Panc1 (cell line): ENCODE results near the gene CDH12. TPM values are rescaled to one million over a fixed set of nuclear protein-coding genes. Genes with fewer than 3 reads are reported as not detected.

Experiments used
- ATAC-seq: fragments of 200-7000 bp; cut with Tn5 transposase; 2 replicates; pipeline ENCODE4 v1.9.1; 2020; ENCODE audit warnings: mild to moderate bottlenecking, moderate library complexity
- BruUV-seq: library from RNA; stranded (reverse); fragments of 400-500 nt; replicated peaks from 2 replicates; lab custom pipeline; 2021; lab: Mats Ljungman, UMichigan
- CTCF ChIA-PET: fragments of 300-600 bp; sonication (Branson Sonifier 250); formaldehyde crosslinking; loops from one replicate; lab custom pipeline; 2022; ENCODE audit warnings: antibody characterized with exemption; lab: Charles Lee
- POLR2A ChIA-PET: fragments of 300-600 bp; sonication (Branson Sonifier 250); formaldehyde crosslinking; loops from one replicate; lab custom pipeline; 2022; ENCODE audit warnings: antibody characterized with exemption; lab: Charles Lee
- DNase-seq: peaks from one replicate; pipeline ENCODE4 v3.0.0-alpha.2; 2010; ENCODE audit warnings: low read depth, low spot score
- H3K27ac ChIP-seq: 2 replicates; pipeline ENCODE4 v1.5.1; 2011; ENCODE audit warnings: mild to moderate bottlenecking, low read length, inconsistent platforms
- H3K27me3 ChIP-seq: fragments of 200-500 bp; sonication (Bioruptor generic); 2 replicates; pipeline ENCODE4 v1.6.0; 2014; ENCODE audit warnings: low read length, inconsistent platforms; ENCODE audit not compliant: control insufficient read depth, insufficient read depth
- H3K36me3 ChIP-seq: fragments of 200-500 bp; sonication (Bioruptor generic); 2 replicates; pipeline ENCODE4 v1.5.1; 2014; ENCODE audit warnings: inconsistent platforms, mild to moderate bottlenecking, low read length, moderate library complexity; ENCODE audit not compliant: control insufficient read depth, insufficient read depth
- H3K4me1 ChIP-seq: 2 replicates; pipeline ENCODE4 v1.5.1; 2011; ENCODE audit warnings: inconsistent platforms, mild to moderate bottlenecking, low read length, moderate library complexity; ENCODE audit not compliant: control insufficient read depth, insufficient read depth
- H3K4me3 ChIP-seq, 2 experiments: 2 replicates each; pipeline ENCODE4 v1.5.1; 2011 to 2012; ENCODE audit warnings: low read depth in 2 of 2, low read length in 2 of 2, mild to moderate bottlenecking in 2 of 2, inconsistent platforms in 1 of 2, moderate library complexity in 1 of 2
- H3K9me3 ChIP-seq: fragments of 200-500 bp; sonication (Bioruptor generic); 2 replicates; pipeline ENCODE4 v1.5.1; 2014; ENCODE audit warnings: low read depth, mild to moderate bottlenecking, inconsistent platforms, low read length, moderate library complexity; ENCODE audit not compliant: control insufficient read depth, insufficient read depth
- CTCF ChIP-seq: fragments of 450-650 bp; IDR thresholded peaks from 2 replicates; pipeline ENCODE4 v1.5.1; 2017; ENCODE audit warnings: mild to moderate bottlenecking
- POLR2AphosphoS5 ChIP-seq: IDR thresholded peaks from 2 replicates; pipeline ENCODE4 v1.6.1; 2012; ENCODE audit warnings: mild to moderate bottlenecking, low read depth, low read length, moderate library complexity
- REST ChIP-seq, 2 experiments: IDR thresholded peaks; 2 replicates each; pipeline ENCODE4 v1.6.1; 2011 to 2012; ENCODE audit warnings: low read depth in 2 of 2, control low read depth in 1 of 2, low read length in 1 of 2, mild to moderate bottlenecking in 1 of 2, moderate library complexity in 1 of 2; ENCODE audit not compliant: insufficient read depth in 1 of 2
- SIN3A ChIP-seq: IDR thresholded peaks from 2 replicates; pipeline ENCODE4 v1.6.1; 2012; ENCODE audit warnings: low read depth, mild to moderate bottlenecking, low read length, moderate library complexity, borderline replicate concordance; ENCODE audit not compliant: insufficient read depth
- TCF7L2 ChIP-seq: IDR thresholded peaks from 2 replicates; pipeline ENCODE4 v1.6.1; 2011; ENCODE audit warnings: mild to moderate bottlenecking, low read depth, low read length, inconsistent platforms
- in situ Hi-C: cut with HindIII; loops from 2 replicates; pipeline ENCODE4 v1.10.0; 2016; ENCODE audit warnings: low sequenced_read_pairs, low pct_unique_long_range_greater_than_20kb
- intact Hi-C: fragments of 100-400 bp; cut with micrococcal nuclease; formaldehyde crosslinking; loops from one replicate; pipeline ENCODE4 v1.10.0; 2022; ENCODE audit not compliant: unreplicated experiment
- total RNA-seq: library from RNA; stranded (reverse); gene quantifications from one replicate; pipeline ENCODE4 v1.2.1, GENCODE V29; 2021; ENCODE audit not compliant: unreplicated experiment

The CDH12 gene
- total RNA-seq, 1 experiment from 2014 or later = not detected

DNA sequence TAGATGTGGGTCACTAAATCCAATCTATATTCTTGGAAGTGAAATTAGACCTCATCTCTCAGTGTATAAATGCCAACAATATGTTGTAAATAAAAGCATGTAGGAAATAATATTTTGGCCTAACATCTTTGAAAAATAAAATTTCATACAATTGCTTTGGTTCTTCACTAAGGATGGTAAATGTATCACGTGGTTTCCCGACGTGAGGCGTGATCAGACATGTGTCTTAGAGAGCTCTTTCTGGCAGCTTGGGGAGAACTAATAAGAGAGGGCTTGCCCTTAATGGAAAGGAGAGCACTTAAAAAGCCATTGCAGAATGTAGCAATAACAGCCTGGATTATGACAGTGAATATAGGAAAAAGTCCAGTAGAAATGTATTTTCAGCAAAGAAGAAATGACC lies 602.6 kb downstream of the CDH12 start:
- intact Hi-C loops = no loop called here
- CTCF ChIA-PET = no interaction called here
- TF ChIP-seq CTCF = no peak
- TF ChIP-seq REST (IDR thresholded peaks at IDR 0.05; ENCODE audit: insufficient read depth in 1 of 2, low read depth in 2 of 2, low read length in 1 of 2) = no peak
- no peak for TF ChIP-seq SIN3A
- TF ChIP-seq TCF7L2 = no peak
- TF ChIP-seq POLR2AphosphoS5 = no peak
- Histone ChIP-seq H3K27ac (no peak overlapping the region), H3K27me3 (no peaks in the 10 kb centered on the region), H3K4me3 (no peak overlapping the region), H3K36me3 (no peaks in the 10 kb centered on the region; the same call in 1 of the 2 replicates), H3K9me3 (no peaks in the 10 kb centered on the region), H3K4me1 (no peaks in the 10 kb centered on the region)
- POLR2A ChIA-PET = no interaction called here
- in situ Hi-C loops = no loop called here
- ATAC-seq = no peak
- no TSS peak for BruUV-seq
- no peak for DNase-seq

GRCh38 chr5:22249209-22249729 lies 603.9 kb downstream of the CDH12 start:
- in situ Hi-C loops (no loop called here), intact Hi-C loops (no loop called here)
- Histone ChIP-seq H3K4me1 (no peaks in the 10 kb centered on the region), H3K27me3 (no peaks in the 10 kb centered on the region), H3K4me3 (no peak overlapping the region), H3K9me3 (no peaks in the 10 kb centered on the region), H3K36me3 (no peaks in the 10 kb centered on the region; the same call in 1 of the 2 replicates), H3K27ac (no peak overlapping the region)
- ChIA-PET CTCF (no interaction called here), POLR2A (no interaction called here)
- DNase-seq (no peak), ATAC-seq (no peak)
- TF ChIP-seq CTCF (no peak), REST (IDR thresholded peaks at IDR 0.05; ENCODE audit: insufficient read depth in 1 of 2, low read depth in 2 of 2, low read length in 1 of 2) (no peak), SIN3A (no peak), TCF7L2 (no peak), POLR2AphosphoS5 (no peak)
- BruUV-seq = no TSS peak
